Astrocyte (in vitro differentiated cells and primary cell): ENCODE results near the gene DBF4.

Experiments
- CTCF ChIP-seq: IDR thresholded peaks from 2 replicates; pipeline ENCODE4 v1.5.1; 2011; ENCODE audit warnings: low read depth, mild to moderate bottlenecking, inconsistent platforms, low read length, moderate library complexity; ENCODE audit not compliant: insufficient read depth
- EZH2 ChIP-seq: IDR thresholded peaks from 2 replicates; pipeline ENCODE4 v1.6.1; 2012; ENCODE audit warnings: mild to moderate bottlenecking, low read length, inconsistent platforms; ENCODE audit not compliant: insufficient read depth

GRCh38 chr7:87876040-87876868, at the start of gene DBF4, which contains the start of gene SLC25A40:
- TF ChIP-seq CTCF = no peak
- no peak for TF ChIP-seq EZH2
